Suppressor macrophage treated with lipopolysaccharide for 1 hour (primary cell): ENCODE results near the gene CELF5.
"Not testable (repeated sequence)": the region's sequence is repeated elsewhere in the genome, so short reads cannot be mapped to it uniquely, and the experiment has no call there.

Experiments
- DNase-seq, 3 donors: peaks; one replicate each; pipeline ENCODE4 v3.0.0-alpha.2; 2020 to 2022

Gene CELF5

DNA sequence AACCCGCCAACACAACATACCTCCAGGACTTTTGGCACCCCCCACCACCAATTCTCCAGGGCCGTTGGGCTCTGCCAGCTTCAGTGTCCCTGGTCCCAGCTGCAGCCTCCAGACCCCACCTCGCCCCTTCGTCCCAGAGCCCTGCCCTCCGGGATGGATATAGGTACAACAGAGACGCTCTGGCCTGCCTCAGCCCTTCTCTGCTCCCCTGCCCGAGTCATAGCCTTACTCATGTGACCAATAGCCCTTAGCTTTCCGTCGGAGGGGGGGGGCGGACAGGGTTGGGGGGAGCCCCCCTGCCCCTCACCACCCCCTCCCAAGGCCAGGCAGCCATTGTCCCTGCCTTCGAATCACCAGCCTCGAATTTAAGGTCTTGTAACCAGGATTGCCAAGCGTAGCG is 71.1 kb downstream of the CELF5 start:
- DNase-seq, result no peak

DNA sequence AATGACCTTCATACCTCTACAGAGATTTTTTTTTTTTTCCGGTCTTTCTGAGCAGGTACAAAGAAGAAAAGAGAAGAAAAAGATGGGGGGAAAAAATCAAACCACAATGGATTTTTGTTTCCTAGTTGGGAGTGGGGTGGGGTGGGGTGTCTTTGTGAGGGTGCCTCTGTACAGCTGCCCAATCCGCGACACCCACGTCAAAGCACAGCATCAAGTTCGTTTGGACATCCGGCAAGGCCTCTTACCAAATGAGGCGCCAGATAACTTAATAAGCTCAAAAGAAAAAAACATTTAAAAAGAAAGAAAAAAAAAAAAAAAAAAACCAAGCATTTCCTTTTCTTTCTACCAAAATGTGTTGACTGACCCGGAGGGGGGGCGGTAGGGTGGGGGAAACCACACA is 71.6 kb downstream of the CELF5 start:
- no peak for DNase-seq

DNA sequence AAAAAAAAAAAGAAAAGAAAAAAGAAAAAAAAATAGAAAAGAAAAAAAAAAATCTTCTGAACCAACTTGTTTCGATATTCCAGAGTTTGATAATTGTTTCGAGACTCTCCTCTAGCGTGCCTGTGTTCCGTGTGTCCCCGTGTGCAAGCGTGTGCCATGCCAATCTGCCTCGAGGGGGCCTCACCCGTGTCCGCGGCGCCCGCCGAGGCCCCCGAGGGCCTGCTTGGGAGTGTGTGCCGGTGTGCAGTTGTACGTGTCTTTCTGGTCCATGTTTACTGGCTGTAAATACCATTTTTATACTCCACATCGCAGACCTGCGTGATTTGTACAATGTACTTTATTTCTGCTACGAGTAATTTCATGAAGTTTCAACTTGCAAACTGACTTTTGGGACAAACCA is 72.0 kb downstream of the CELF5 start:
- DNase-seq, result no peak

DNA sequence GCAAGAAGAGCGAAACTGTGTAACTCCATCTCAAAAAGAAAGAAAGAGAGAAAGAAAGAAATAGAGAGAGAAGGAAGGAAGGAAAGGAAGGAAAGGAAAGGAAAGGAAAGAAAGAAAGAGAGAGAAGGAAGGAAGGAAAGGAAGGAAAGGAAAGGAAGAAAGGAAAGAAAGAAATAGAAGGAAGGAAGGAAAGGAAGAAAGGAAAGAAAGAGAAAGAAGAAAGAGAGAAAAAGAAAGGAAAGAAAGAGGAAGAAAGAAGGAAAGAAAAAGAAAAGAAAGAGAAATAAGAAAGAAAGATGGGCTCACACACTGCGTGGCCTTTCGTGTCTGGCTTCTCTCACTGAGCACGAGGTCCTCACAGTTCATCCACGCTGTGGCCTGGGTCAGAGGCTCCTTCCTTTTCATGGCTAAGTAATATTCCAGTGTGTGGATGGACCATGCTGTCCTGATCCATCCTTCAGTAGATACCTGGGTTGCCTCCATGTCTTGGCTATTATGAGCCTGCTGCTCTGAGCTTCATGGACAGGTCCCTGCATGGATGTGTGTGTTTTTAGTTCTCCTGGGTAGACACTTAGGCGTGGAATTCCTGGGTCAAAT is 74.5 kb downstream of the CELF5 start:
- DNase-seq, result no peak

DNA sequence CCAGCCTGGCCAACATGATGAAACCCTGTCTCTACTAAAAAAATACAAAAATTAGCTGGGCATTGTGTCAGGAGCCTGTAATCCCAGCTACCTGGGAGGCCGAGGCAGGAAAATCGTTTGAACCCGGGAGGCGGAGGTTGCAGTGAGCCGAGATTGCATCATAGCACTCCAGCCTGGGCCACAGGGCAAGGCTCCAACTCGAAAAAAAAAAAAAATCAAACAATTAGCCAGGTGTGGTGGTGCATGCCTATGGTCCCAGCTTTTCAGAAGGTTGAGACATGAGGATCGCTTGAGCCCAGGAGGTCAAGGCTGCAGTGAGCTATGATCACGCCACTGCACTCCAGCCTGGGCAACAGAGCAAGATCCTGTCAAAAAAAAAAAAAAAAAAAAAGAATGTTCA is 76.1 kb downstream of the CELF5 start:
- DNase-seq, result not testable (repeated sequence)

DNA sequence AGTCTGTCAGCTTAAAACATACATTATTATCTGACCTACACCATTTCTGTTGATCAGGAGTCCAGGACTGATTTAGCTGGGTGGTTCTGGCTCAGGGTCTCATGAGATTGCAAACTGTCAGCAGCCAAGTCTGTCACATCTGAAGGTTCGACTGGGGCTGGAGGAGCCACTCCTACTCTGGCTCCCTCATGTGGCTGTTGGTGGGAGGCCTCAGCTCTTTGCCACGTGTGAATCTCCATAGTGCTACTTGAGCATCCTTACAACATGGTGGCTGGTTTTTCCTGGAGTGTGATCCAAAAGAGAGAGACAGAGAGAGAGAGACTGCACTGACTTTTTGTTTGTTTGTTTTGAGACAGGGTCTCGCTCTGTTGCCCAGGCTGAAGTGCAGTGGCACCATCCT is 78.3 kb downstream of the CELF5 start:
- DNase-seq, result no peak

DNA sequence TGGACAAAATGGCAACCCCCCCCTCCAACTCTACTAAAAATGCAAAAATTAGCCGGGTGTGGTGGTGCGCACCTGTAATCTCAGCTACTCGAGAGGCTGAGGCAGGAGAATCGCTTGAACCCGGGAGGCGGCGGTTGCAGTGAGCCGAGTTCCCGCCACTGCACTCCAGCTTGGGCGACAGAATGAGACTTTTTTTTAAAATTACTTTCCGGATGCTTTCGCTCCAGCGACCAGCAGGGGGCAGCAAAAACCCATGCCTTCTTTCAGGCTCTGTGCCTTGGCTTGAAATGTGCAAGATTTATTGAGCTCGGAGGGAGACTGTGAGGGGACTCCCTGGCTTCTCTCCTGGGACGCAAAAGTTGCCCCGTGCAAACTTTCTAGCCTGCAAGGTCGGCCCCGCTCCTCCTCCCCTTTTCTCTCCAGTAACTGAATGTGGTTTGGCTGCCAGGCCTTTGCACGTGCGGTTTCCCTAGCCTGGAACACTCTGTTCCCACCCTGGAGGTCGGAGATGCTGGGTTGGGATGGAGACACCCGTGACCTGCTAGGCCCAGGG is 80.5 kb downstream of the CELF5 start:
- DNase-seq, result peak; percentile 76 to 89 (median 84)

DNA sequence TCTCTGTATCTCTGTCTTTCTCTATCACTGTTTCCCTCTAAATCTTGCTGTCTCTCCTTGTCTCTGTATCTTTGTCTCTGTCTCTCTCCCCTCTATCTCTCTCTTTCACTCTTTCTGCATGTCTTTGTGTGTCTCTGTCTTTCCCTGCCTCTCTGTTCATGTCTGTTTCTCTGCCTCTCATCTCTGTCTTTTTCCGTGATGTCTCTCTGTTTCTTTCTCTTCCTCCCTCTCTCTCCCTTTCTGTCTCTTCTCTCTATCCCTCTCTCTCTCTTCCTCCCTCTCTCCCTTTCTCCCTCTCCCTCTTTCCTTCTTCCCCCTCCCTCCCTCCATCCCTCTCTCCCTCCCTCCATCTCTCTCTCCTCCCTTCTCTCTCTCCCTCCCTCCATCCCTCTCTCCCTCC is 85.3 kb downstream of the CELF5 start:
- no peak for DNase-seq

DNA sequence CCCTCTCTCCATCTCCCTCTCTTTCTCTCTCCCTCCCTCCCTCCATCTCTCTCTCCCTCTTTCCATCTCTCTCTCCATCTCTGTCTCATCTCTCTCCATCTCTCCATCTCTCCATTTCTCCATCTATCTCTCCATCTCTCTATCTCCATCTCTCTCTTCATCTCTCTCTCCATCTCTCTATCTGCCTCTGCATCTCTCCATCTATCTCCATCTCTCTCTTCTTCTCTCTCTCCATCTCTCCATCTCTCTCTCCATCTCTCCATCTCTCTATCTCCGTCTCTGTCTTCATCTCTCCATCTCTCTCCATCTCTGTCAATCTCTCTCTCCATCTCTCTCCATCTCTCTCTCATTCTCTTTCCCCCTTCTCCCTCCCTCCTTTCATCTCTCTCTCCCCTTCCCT is 85.8 kb downstream of the CELF5 start:
- DNase-seq, result no peak

DNA sequence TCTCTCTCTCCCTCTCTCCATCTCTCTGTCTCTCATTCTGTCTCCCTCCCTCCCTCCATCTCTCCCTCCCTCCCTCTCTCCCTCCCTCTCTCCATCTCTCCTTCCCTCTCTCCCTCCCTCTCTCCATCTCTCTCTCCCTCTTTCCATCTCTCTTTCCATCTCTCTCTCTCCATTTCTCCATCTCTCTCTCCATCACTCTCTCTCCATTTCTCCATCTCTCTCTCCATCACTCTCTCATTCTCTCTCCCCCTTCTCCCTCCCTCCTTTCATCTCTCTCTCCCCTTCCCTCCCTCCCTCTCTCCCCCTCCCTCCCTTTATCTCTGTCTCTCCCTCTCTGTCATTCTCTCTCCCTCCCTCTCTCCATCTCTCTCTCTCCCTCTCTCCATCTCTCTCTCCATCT is 86.2 kb downstream of the CELF5 start:
- DNase-seq, result no peak

DNA sequence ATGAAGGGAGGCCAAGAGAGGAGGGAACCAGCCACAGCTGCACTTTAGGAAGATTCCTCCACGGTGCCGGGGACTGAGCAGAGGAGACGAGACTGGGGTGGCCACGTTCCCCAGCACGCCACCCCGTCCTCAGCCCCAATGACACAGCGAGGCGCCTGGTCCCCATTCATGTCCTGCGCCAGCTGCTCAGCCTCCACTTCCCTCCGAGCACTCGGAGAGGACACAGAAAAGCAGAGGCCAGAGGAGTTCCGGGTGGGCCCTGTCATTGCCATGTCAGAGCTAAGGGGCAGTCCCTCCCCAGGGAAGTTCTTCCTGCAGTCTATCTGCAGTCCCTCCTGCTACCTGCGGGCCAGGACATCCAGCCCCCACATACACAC is 88.7 kb downstream of the CELF5 start:
- DNase-seq, result no peak

DNA sequence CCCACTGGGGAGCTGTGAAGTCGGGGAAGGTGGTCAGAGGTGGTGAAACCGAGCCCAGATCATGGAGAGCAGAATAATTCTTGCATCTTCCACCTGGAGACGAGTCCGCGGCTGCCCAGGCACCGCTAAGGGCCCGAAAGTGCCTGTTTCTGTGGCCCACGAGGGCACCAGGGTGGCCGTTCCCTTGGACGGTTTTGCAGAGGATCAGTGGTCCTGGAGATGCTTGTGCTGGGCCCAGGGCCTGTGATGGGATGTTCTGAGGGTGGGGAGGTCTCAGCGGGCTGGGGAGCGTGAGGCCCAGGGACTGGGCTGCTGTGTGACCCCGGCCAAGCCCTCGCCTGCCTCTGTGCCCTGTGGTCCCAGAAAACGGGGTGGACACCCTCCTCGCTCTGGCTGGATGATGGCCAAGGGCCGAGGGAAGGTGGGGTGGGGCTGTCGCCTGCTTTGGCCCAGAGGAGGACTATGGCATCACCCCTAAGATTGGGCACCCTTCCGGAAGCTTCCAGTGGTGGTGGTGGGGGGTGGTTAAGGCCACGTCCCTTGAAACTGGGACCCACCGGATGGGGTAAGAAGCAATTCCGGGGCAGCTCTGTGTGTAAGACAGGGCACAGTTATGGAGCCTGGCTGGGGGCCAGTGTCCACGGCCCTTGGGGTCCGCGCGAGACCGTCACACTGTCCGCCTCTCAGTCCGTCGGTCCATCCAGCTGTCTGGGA is 90.7 kb downstream of the CELF5 start:
- peak in 1 of 3 donors; percentile 13 for DNase-seq

DNA sequence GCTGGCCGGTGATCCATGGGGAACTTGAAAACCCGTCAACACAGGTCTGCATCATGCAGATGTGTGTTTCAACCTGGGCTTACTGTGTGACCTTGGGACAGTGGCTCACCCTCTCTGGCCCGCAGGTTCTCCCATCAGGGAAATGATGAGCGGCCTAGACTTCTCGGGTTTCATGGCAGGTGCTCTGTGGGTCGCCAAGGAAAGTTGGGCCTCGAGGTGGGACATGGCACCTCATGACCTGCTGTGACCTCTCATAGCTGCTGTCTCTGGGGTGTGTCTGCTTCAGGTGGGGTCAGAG is 91.2 kb downstream of the CELF5 start:
- no peak for DNase-seq

DNA sequence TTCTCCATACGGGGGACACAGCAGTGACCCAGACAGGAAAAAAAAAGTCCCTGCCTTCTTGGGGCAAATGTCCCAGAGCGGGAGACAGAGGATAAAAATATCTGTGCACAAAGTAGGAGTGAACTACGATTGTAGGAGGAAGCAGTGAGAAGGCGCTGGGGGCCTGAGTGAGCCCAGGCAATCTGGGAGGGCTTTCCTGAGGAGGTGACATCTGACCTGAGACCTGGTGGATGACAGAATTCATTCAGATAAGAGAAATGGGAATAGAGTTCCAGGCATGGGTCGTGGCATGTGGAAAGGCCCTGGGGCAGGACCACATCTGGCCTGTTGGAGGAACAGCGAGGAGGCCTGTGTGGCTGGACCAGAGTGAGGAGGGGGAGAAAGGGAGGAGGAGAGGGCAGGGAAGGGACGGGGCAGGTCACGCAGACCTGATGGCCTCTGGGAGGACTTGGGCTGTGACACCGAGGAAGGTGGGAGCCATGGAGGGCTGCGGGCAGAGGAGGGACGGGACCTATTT is 91.7 kb downstream of the CELF5 start:
- DNase-seq, result no peak

DNA sequence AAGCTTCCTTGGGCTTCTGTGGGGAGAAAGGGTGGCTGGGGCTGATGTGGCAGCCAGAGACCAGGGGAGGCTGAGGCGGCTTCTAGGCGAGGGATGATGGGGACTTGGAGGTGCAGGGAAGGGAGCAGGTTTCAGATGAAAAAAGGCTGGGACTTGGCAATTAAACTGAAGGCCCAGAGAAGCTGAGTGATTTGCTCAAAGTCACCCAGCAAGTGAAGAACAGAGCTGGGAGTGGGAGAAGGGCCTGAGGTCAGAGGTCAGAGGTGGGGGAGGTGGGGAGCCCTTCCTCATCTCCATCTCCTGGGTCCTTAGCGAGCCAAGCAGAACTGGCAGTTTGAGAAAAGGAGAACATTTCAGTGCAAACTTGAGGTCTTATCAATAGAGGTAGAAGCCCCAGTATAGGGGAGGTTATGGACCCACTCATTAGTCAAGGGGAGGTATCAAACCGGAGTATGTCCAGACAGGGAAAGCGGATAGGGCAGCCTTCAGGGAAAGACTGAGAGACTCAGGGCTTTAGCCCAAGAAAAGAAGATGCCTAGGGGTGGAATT is 92.3 kb downstream of the CELF5 start:
- DNase-seq, result no peak

DNA sequence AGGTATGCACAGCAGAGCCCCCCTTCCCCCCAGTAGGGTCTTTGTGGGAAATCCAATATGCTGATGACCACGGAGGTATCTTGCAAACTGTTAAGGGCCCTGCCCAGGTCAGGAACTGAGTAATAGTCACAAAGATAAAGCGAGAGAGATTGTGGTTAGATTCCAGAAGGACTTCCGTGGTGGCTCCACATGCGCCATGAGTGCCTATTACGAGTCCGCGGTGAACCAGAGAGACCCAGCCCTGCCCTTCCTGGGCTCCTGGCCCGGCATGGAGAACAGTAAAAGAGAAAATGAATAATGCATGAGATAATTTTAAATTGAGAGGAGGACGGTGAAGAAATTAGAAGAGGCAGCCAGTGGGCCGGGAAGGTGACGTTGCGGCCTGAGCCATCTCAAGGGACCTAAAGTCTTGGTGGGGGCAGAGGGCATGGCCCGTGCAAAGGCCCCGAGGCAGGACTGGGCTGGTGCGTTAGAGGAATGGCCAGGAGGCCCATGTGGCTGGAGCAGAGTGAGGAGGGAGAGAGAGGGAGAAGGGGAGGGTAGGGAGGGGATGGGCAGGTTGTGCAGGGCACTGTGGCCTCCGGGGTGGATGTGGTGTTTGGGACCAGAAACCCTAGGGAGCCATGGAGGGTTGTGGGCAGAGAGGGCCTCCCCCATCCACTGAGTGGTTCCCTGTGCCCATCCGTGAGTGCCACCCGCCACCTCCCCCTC is 95.3 kb downstream of the CELF5 start:
- DNase-seq, result peak in 1 of 3 donors; percentile 12

DNA sequence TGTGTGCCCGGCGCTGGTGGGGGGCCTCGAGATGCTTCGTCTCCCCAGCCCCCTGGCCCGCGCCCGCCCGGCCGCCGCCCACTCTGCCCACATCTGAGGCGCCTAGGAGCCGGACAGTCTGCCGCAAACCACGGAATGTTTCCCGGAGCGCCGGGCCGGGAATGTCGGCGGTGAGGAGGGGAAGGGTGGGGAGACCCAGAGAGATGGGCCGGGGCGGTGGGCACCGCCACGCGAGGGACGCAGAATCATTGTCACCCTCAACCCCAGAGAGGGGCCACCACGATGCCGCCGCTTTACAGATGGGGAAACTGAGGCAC is 95.9 kb downstream of the CELF5 start:
- peak in 1 of 3 donors; percentile 12 for DNase-seq

DNA sequence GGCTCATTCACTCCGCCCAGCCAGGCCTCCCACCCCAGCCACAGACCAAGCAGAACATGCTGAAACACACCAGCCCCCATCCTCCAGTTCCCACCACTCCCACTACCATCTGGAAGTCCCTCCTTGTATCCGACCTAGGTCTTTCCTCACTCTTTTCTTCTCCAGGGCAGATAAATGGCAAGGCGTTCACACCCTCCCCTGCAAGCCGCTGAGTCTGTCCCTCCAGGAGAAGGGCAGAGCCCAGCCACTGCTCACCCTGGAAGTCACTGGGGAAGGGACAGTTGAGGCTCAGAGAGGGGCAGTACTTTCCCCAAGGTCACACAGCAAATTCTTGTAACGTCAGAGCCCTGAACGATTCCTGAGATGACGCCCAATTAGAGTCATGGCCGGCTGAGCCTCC is 96.4 kb downstream of the CELF5 start:
- peak in 1 of 3 donors; percentile 15 for DNase-seq

DNA sequence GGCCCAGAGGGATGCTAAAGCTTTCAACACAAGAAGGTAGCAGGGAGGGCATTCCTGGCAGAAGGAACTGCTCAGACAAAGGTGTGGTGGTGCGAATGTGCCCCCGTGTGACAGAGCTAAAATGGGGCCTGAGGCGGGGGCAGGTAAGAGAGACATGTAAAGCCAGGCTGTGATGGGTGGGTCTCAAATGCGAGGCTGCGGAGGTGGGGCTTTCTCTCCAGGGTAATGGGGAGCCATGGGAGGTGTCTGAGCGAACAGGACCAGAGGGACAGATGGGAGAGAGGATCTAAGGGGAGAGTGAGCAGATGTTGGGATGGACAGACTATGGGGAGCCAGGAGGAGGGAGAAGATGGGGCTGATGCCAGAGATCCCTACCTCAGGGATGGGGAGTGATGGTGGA is 97.2 kb downstream of the CELF5 start:
- DNase-seq, result no peak

DNA sequence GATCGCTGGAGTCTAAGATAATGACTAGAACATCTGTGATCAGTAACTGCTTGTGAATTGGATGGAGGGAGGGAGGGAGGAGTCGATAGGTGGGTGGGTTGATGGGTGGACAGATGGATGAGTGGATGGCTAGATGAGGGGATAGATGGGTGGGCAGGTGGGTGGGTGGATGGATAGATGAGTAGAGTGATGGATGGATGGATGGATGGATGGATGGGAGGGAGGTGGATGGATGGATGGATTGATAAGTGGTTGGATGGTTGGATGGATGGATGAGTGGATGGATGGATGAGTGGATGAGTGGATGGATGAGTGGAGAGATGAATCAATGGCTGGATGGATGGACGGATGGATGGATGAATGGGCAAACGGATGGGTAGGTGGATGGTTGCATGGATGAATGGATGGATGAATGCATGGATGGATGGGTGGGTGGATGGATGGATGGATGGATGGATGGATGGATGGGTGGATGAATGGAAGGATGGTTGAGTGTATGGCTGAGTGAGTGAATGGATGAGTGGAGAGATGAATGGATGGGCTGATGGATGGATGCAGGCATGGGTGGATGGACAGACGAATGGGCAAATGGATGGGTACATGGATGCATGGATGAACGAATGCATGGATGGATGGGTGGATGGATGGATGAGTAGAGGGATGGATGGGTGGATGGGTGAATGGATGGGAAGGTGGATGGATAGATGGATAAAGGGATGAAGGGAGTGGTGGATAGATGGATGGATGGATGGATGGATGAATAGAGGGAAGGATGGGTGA is 97.9 kb downstream of the CELF5 start:
- DNase-seq, result peak in 1 of 3 donors; percentile 11

DNA sequence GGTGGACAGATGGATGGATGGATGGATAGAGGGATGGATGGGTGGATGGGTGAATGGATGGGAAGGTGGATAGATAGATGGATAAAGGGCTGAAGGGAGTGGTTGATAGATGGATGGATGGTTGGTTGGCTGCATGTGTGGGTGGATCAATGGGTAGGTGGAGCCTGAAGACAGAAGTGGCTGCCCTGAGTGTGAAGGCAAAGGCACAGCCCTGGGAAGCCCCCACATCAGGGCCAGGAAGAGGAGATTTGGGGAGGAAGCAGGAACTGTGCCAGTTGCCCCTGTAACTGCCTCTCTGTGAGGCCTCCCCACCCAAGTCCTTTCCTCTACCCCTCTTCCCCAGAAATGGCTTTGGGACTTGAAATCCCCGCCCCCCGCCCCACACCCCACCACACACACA is 98.6 kb downstream of the CELF5 start:
- peak in 2 of 3 donors; percentile 15 to 17 for DNase-seq

DNA sequence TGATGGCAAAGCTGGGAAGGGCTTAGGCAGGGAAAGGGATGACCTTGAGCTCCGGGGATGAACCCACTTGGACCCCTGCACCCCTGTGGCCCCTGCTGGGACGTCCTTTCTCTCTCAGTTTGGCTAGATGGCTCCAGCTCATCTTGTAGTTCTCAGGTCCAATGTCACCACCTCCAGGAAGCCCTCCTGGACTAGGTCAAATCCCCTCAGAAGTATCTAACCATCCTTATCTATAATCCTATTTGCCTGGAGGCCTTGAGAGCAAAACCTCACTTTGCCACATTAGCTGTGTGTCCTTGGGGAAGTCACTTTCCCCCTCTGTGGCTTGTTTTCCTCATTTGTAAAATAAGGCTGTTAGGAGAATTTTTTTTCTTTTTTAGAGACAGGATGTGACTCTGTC is 99.2 kb downstream of the CELF5 start:
- no peak for DNase-seq

DNA sequence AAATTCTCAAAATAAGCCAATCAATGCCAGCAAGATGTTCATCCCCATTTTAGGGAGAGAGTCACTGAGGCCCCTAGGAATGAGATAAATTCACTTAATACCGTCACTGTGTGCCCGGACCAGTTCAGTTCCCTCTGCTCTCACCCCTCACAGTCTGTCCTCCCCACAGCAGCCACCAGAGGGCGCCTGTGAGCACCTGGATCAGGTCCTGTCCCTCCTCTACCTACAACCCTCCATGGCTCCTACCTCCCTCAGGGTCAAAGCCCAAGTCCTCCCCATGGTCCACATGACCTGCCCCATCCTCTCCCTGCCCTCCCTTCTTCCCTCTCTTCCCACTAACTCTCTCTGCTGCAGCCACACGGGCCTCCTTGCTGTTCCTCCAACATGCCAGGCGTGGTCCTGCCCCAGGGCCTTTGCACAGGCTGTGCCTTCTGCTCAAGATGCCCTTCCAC is 100.0 kb downstream of the CELF5 start:
- peak; percentile 63 to 77 (median 71) for DNase-seq
